Effector memory CD4-positive, alpha-beta T cell (primary cell): ENCODE data around the gene PARN.
"Not testable (repeated sequence)": the region's sequence is repeated elsewhere in the genome, so short reads cannot be mapped to it uniquely, and the experiment has no call there.

ENCODE experiments used
- DNase-seq, 3 donors: peaks; one replicate each; pipeline ENCODE4 v3.0.0-alpha.2; 2020
- H3K27ac ChIP-seq: 2 replicates; pipeline ENCODE4 v1.7.0; 2013; ENCODE audit warnings: mild to moderate bottlenecking, low read length, moderate library complexity; ENCODE audit not compliant: insufficient read depth, poor library complexity, severe bottlenecking
- H3K27me3 ChIP-seq: replicated peaks from 2 replicates; pipeline ENCODE4 v1.7.0; 2013; ENCODE audit warnings: mild to moderate bottlenecking, low read length; ENCODE audit not compliant: insufficient read depth, control insufficient read depth, poor library complexity, severe bottlenecking
- H3K36me3 ChIP-seq: 2 replicates; pipeline ENCODE4 v1.7.0; 2013; ENCODE audit warnings: mild to moderate bottlenecking, low read length, moderate library complexity; ENCODE audit not compliant: control insufficient read depth, insufficient read depth
- H3K4me1 ChIP-seq: 2 replicates; pipeline ENCODE4 v1.7.0; 2013; ENCODE audit warnings: low read length, mild to moderate bottlenecking; ENCODE audit not compliant: control insufficient read depth, insufficient read depth, poor library complexity, severe bottlenecking
- H3K4me3 ChIP-seq: 2 replicates; pipeline ENCODE4 v1.7.0; 2013; ENCODE audit warnings: low read length, low read depth, mild to moderate bottlenecking; ENCODE audit not compliant: insufficient read depth, poor library complexity, severe bottlenecking
- H3K9me3 ChIP-seq: 2 replicates; pipeline ENCODE4 v1.7.0; 2013; ENCODE audit warnings: mild to moderate bottlenecking, low read length, moderate library complexity; ENCODE audit not compliant: control insufficient read depth

PARN gene

GRCh38 chr16:14434860-14435259 lies 195.2 kb downstream of the PARN start:
- Histone ChIP-seq H3K4me1 (no peaks in the 10 kb centered on the region), H3K9me3 (no peaks in the 10 kb centered on the region), H3K36me3 (peaks cover 2% of the 10 kb centered on the region), H3K27me3 (no peaks in the 10 kb centered on the region), H3K27ac (no peak overlapping the region), H3K4me3 (no peak overlapping the region)
- DNase-seq: no peak

DNA sequence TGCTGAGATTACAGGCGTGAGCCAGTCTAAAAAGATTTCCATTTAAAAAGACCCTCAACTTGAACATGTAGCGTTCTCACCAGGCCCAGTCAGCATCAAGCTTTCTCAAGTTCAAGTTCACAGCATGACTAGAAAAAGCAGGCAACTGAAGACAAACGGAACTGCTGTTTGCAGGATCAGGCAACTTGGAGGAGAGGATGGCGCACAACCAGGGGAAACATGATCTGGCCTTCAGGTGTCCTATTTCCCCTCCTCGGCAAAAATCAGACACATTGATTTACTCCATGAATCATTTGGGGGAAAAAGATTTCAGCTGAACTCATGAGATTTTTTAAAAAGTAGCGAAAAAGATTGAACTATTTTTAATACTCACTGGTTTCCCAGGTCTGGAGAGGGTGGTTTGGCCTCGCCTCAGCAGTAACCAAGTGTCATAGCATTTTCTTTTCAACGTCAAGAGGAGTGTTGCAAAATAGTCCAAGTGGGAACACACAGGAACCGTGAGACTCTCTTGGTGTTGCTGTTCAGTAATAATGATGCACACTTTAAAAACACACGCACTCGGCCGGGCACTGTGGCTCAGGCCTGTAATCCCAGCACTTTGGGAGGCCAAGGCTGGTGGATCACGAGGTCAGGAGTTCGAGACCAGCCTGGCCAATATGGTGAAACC lies 201.0 kb downstream of the PARN start:
- not testable (repeated sequence) for H3K27me3 ChIP-seq, H3K9me3 ChIP-seq, H3K27ac ChIP-seq, DNase-seq, H3K4me3 ChIP-seq, H3K4me1 ChIP-seq, H3K36me3 ChIP-seq

- no peak overlapping the region for H3K4me3 ChIP-seq
- H3K27ac ChIP-seq: no peak overlapping the region
- H3K9me3 ChIP-seq: no peaks in the 10 kb centered on the region
- DNase-seq: no peak
- no peaks in the 10 kb centered on the region for H3K4me1 ChIP-seq
- H3K36me3 ChIP-seq: peaks cover 2% of the 10 kb centered on the region
- H3K27me3 ChIP-seq: no peaks in the 10 kb centered on the region
These were observed 202.0 kb downstream of the PARN start for GRCh38 chr16:14428043-14428442.

DNA sequence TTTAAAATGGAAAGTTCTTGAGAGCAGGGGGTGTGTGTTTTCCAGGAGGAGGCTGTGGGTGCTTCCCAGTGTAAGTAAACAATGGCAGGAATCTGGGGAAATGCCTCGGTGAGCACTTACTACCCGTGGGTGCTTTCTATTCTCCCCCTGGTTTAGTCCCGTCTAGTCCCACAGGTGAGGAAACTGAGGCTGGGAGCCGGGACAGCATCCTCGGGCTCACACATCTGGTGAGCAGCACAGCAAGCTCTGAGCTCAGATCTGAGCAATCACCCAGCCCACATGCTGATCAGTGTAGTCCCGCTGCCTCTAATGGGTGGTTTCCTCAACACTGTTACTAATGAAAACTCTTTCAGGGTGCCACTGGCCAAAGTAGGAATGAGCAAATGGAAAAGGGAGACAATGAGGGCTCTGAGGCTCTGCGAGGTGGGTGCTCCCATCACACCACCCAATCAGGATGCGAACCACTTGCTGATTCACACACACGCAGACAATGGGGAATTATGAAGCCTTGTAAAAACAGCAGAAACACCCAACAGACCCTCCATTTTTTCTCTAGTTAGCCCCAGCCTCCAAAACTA lies 202.6 kb downstream of the PARN start:
- no peak overlapping the region for H3K27ac ChIP-seq
- peaks cover 1% of the 10 kb centered on the region for H3K36me3 ChIP-seq
- no peaks in the 10 kb centered on the region for H3K27me3 ChIP-seq
- DNase-seq: no peak
- no peaks in the 10 kb centered on the region for H3K4me1 ChIP-seq
- no peaks in the 10 kb centered on the region for H3K9me3 ChIP-seq
- H3K4me3 ChIP-seq: no peak overlapping the region

- no peaks in the 10 kb centered on the region for H3K27me3 ChIP-seq
- no peaks in the 10 kb centered on the region for H3K4me1 ChIP-seq
- no peak overlapping the region for H3K27ac ChIP-seq
- H3K9me3 ChIP-seq: no peaks in the 10 kb centered on the region
- H3K36me3 ChIP-seq: no peaks in the 10 kb centered on the region
- DNase-seq: no peak
- H3K4me3 ChIP-seq: no peak overlapping the region
These were observed 205.5 kb downstream of the PARN start for GRCh38 chr16:14424595-14424994.

- H3K36me3 ChIP-seq: no peaks in the 10 kb centered on the region
- no peaks in the 10 kb centered on the region for H3K9me3 ChIP-seq
- DNase-seq: no peak
- H3K27ac ChIP-seq: no peak overlapping the region
- no peak overlapping the region for H3K4me3 ChIP-seq
- no peaks in the 10 kb centered on the region for H3K4me1 ChIP-seq
- no peaks in the 10 kb centered on the region for H3K27me3 ChIP-seq
These were observed 206.7 kb downstream of the PARN start for GRCh38 chr16:14423344-14423743.

DNA sequence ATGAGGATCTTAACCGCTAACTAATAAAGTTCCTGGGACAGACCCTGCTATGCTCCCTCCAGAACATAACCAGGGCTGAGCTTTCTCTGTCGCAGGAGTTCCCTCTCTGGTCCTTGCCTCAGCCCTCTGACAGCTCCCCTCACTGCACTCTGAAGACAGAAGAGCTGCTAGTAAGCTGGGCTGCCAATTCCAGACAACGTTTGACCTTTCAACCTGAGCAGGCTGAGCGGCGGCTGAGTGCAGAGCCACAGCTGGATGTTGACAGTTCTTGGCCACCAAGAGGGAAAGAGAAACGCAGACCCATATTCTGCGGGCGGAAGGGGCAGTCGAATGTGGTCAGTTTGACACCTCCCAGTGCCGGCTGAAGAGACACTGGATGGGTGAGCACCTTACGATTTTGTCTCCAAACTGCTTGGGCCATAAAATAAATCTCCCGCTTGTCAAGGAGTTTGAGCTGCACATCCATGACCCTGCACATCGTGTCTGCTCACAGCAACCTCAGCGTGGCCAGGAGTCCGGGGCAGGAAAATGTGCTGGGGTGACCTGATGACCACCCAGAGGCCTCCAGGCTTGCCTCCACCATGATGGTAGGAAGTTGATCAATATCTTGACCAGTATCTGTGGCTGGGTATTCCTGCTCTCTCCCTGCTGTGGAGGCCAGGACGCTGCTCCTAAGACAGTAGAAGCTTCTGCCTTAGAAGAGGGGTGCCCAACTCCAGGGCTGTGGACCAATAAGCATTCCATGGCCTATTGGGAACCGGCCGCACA lies 209.2 kb downstream of the PARN start:
- Histone ChIP-seq H3K4me3 (no peak overlapping the region), H3K36me3 (no peaks in the 10 kb centered on the region), H3K27me3 (no peaks in the 10 kb centered on the region), H3K4me1 (no peaks in the 10 kb centered on the region), H3K27ac (no peak overlapping the region), H3K9me3 (no peaks in the 10 kb centered on the region)
- no peak for DNase-seq

DNA sequence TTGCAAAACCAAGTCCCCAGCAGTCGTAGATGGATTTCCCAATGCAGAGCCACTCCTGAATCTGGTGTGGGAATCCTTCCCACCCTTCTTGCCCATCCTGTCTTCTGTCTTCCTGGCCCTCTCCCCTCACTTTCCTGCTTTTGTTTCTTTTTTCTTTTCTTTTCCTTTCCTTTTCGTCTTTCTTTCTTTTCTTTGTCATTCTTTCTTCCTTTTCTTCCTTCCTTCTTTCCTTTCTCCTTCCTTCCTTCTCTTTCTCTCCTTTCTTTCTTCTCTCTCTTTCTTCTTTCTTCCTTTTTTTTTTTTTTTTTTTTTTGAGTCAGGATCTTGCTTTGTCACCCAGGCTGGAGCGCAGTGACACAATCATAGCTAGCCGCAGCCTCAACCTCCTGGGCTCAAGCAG lies 209.8 kb downstream of the PARN start:
- DNase-seq: not testable (repeated sequence)

DNA sequence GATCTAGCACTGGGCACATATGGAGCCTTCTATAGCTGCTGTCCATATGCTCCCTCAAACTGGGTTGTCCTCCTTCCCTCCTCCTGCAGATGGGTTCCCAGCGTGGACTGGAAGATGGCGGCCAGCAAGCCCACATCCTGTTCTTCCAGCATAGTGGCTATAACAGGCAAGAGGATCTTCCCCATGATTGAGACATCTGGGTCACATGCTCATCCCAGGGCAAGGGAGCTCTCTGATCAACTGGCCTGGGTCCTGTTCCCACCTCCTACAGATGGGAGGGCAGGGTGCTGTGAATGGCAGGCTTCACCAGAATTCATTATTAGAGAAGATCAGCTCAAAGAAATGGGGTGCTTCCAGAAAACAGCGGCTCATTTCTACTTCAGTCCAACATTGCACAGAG lies 210.2 kb downstream of the PARN start:
- no peaks in the 10 kb centered on the region for H3K4me1 ChIP-seq
- no peaks in the 10 kb centered on the region for H3K9me3 ChIP-seq
- H3K4me3 ChIP-seq: no peak overlapping the region

More for the DNA sequence above, 209.8 kb downstream of the PARN start:
- not testable (repeated sequence) for H3K36me3 ChIP-seq, H3K27me3 ChIP-seq, H3K9me3 ChIP-seq, H3K4me1 ChIP-seq, H3K27ac ChIP-seq, H3K4me3 ChIP-seq

DNA sequence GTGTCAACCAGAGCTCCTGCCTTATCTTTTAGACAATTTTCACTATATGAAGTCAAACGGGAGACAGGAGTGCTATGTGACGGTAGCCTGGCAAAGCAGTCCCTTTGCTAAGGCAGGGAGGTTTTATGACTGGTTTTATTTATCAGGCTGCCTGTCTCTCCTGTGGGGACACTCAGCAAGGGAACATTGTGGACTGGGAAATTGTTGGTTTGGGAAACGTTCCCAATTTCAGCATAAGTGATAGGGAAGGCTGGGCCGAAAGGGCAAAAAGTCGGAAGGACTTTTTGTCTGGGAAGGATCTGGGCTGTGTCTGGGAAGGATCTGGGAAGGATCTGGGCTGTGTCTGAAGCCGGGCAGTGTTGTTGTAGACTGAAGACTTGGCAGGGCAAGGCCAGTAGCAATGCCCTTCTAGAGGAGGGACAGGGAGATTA lies 211.2 kb downstream of the PARN start:
- Histone ChIP-seq H3K4me3 (no peak overlapping the region), H3K4me1 (no peaks in the 10 kb centered on the region), H3K9me3 (no peaks in the 10 kb centered on the region), H3K36me3 (no peaks in the 10 kb centered on the region), H3K27me3 (no peaks in the 10 kb centered on the region), H3K27ac (no peak overlapping the region)
- no peak for DNase-seq

More for the DNA sequence above, 210.2 kb downstream of the PARN start:
- Histone ChIP-seq H3K27ac (no peak overlapping the region), H3K27me3 (no peaks in the 10 kb centered on the region), H3K36me3 (no peaks in the 10 kb centered on the region)
- DNase-seq: no peak
